Muscle layer of duodenum (tissue), 2 donors: ENCODE data around the gene AGAP3.

Source experiments
- H3K27ac ChIP-seq: one replicate; pipeline ENCODE4 v1.7.0; 2013; ENCODE audit warnings: mild to moderate bottlenecking, low read length
- H3K27me3 ChIP-seq: one replicate; pipeline ENCODE4 v1.7.0; 2013; ENCODE audit warnings: low read depth, mild to moderate bottlenecking, control low read depth, low read length
- H3K36me3 ChIP-seq, 2 donors: one replicate each; pipeline ENCODE4 v1.7.0; 2013; ENCODE audit warnings: low read length in 2 of 2, control low read depth in 1 of 2, mild to moderate bottlenecking in 1 of 2; ENCODE audit not compliant: insufficient read depth in 2 of 2, control insufficient read depth in 1 of 2
- H3K4me1 ChIP-seq, 2 donors: one replicate each; pipeline ENCODE4 v1.7.0; 2013; ENCODE audit warnings: low read length in 2 of 2, mild to moderate bottlenecking in 2 of 2, control low read depth in 1 of 2, moderate library complexity in 1 of 2; ENCODE audit not compliant: insufficient read depth in 2 of 2, control insufficient read depth in 1 of 2
- H3K4me3 ChIP-seq, 2 donors: one replicate each; pipeline ENCODE4 v1.7.0; 2013; ENCODE audit warnings: low read length in 2 of 2, low read depth in 1 of 2, mild to moderate bottlenecking in 1 of 2
- H3K9me3 ChIP-seq, 2 donors: one replicate each; pipeline ENCODE4 v1.7.0; 2013; ENCODE audit warnings: low read length in 2 of 2, control low read depth in 1 of 2, mild to moderate bottlenecking in 1 of 2; ENCODE audit not compliant: control insufficient read depth in 1 of 2
- donor health status: healthy.

Gene AGAP3

DNA sequence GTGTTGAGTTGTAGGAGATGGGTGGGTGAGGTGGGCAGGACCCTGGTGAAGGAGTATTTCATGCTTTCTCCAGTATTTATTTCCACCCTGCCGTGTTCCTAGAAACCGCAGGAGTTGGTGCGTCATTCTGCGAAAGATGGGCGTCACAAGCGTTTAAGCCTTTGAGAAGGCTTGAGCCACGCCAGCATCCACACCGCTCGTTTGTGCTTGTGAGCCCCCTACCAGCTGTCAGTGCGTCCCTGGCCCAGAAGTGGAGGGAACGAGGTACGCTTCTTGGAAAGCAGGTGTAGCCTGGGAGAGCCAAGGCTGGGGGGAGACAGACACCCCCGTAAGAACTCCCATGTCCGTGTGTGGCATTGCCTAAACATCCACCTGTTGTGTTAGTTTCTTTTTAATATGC lies 5.7 kb downstream of the AGAP3 start:
- no peaks in the 10 kb centered on the region for H3K27me3 ChIP-seq
- H3K9me3 ChIP-seq: no peaks in the 10 kb centered on the region
- H3K27ac ChIP-seq: no peak overlapping the region
- no peak overlapping the region for H3K4me3 ChIP-seq
- peaks cover 0 to 7% of the 10 kb centered on the region in 2 donors for H3K36me3 ChIP-seq
- peaks cover 18 to 42% of the 10 kb centered on the region in 2 donors for H3K4me1 ChIP-seq

- H3K4me1 ChIP-seq: peaks cover 7 to 31% of the 10 kb centered on the region in 2 donors
- H3K27ac ChIP-seq: no peak overlapping the region
- peaks cover 0 to 7% of the 10 kb centered on the region in 2 donors for H3K36me3 ChIP-seq
- no peak overlapping the region for H3K4me3 ChIP-seq
- no peaks in the 10 kb centered on the region for H3K9me3 ChIP-seq
- no peaks in the 10 kb centered on the region for H3K27me3 ChIP-seq
These were observed 7.5 kb downstream of the AGAP3 start for GRCh38 chr7:151093748-151094147.

GRCh38 chr7:151094675-151095074 lies 8.4 kb downstream of the AGAP3 start:
- no peaks in the 10 kb centered on the region for H3K9me3 ChIP-seq
- H3K27me3 ChIP-seq: no peaks in the 10 kb centered on the region
- H3K4me1 ChIP-seq: peaks cover 4 to 29% of the 10 kb centered on the region in 2 donors
- no peak overlapping the region for H3K27ac ChIP-seq
- peaks cover 0 to 7% of the 10 kb centered on the region in 2 donors for H3K36me3 ChIP-seq
- no peak overlapping the region for H3K4me3 ChIP-seq

DNA sequence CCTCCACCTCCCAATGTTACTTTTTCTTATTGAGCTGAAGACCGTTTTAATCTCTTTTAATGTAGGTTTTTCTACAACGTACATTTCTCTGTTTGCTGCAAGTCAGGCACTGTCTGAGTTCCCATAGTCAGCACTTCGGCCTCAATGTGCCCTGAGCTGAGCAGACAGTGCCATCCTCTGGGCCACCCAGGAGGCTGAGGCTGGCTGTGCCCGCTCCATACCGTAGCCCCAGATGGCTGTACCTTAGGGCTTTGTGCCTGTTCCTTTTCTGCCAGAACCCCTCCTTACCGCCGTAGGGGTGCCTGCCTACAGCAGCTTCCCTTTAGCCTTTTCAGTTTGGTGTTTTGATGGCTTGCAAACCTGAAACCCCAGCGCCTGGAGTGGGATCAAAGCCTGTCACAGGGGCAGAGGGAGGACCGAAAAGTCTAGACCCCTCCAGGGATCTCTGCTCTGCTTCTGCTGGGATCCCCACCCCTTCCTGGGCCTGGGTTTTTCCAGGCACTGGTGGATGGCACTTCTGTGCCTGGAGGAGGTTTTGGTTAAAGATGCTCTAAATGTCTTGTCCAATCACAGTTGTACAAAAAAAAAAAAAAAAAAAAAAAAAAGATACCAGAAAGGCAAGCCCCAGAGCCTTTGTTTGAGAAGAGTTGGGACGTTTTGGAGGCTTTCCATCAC lies 9.0 kb downstream of the AGAP3 start:
- no peak overlapping the region for H3K27ac ChIP-seq
- H3K27me3 ChIP-seq: no peaks in the 10 kb centered on the region
- H3K36me3 ChIP-seq: peaks cover 0 to 7% of the 10 kb centered on the region in 2 donors
- H3K4me3 ChIP-seq: no peak overlapping the region
- no peaks in the 10 kb centered on the region for H3K9me3 ChIP-seq
- peaks cover 0 to 29% of the 10 kb centered on the region in 2 donors for H3K4me1 ChIP-seq

DNA sequence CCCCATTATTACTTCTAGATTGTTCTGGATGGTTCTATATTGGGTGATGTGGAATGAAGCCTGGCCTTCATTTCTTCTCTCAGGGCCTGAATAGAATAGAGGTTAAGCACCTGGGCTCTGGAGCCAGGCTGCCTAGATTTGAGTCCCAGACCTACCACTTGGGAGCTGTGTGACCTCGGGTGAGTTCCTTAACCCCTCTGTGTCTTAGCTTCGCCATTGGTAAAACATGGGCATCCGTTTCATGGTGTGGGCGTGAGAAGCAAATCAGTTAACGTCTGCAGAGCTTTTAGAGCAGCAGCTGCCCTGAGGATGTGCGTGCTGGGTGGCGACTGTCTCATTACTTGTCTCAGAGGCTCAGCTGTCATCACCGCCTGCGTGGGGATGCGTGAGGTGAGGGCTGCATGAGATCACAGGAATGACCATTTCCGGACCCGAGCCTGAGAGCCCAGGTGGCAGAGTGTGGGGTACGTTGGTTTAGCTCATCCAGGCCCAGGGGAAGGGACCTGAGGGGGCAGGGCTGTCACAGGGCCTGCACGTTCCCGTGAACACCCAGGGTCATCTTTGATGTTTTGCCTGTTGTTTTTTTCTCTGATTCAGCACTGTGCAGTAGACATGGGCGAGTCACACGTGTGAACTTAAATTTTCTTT lies 9.7 kb downstream of the AGAP3 start:
- Histone ChIP-seq H3K36me3 (peaks cover 0 to 7% of the 10 kb centered on the region in 2 donors), H3K27ac (no peak overlapping the region), H3K4me3 (no peak overlapping the region), H3K4me1 (peaks cover 0 to 27% of the 10 kb centered on the region in 2 donors), H3K9me3 (no peaks in the 10 kb centered on the region), H3K27me3 (no peaks in the 10 kb centered on the region)

DNA sequence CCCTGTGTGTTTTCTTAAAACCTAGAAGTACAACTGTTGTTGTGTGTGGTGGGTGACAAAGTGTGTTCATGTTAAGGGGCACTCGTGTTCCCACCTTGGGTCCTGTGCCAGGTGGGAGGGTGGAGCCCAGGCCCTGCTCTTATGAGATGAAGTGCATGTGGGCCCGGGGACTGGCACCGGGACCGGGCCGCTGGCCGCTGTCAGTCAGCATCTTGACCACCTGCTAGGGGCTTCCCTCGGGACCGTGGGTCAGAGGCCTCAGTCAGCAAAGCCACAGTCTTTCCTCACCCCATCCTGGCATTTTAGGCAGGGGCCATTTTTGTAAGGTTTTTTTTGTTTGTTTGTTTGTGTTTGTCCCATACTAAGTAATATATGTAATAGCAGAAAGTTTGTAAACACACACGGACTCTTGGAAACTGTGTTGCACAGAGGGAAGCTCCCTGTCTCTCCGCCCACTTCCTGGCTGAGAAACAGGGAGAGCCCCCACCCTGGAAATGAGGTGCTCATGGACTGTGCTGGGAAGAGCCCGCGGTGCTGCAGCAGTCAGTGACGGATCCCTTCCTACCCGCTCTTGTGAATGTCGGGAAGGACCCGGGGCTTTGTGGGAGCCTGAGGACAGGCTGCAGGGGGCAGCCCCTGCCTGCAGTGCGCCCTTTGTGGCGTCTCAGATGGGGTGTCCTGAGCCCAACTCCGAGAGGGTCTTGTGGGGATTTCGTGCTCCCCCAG lies 13.4 kb downstream of the AGAP3 start:
- peaks cover 0 to 28% of the 10 kb centered on the region in 2 donors for H3K4me1 ChIP-seq
- no peaks in the 10 kb centered on the region for H3K9me3 ChIP-seq
- H3K36me3 ChIP-seq: peaks cover 0 to 4% of the 10 kb centered on the region in 2 donors
- H3K27me3 ChIP-seq: no peaks in the 10 kb centered on the region
- H3K27ac ChIP-seq: no peak overlapping the region
- no peak overlapping the region for H3K4me3 ChIP-seq

DNA sequence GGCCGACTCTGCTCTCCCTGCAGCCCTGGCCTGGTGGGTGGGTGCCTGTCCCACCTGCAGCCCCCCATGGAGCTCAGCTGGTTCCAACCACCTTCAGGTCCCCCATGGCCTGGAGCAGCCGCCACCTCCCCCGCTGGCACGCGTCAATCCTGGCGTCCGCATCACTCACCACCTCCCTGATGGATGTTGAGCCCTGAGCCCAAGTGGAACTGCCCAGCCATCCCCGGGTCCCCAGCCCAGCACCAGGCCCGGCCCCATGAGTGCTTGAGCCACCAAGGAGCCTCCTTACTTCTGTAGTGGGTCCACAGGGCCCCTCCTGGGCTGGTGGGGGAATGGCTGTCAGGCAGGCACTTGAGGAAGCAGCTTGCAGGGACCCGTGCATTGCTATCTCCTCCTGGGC lies 14.6 kb downstream of the AGAP3 start:
- Histone ChIP-seq H3K4me1 (peaks cover 0 to 16% of the 10 kb centered on the region in 2 donors), H3K9me3 (no peaks in the 10 kb centered on the region)

DNA sequence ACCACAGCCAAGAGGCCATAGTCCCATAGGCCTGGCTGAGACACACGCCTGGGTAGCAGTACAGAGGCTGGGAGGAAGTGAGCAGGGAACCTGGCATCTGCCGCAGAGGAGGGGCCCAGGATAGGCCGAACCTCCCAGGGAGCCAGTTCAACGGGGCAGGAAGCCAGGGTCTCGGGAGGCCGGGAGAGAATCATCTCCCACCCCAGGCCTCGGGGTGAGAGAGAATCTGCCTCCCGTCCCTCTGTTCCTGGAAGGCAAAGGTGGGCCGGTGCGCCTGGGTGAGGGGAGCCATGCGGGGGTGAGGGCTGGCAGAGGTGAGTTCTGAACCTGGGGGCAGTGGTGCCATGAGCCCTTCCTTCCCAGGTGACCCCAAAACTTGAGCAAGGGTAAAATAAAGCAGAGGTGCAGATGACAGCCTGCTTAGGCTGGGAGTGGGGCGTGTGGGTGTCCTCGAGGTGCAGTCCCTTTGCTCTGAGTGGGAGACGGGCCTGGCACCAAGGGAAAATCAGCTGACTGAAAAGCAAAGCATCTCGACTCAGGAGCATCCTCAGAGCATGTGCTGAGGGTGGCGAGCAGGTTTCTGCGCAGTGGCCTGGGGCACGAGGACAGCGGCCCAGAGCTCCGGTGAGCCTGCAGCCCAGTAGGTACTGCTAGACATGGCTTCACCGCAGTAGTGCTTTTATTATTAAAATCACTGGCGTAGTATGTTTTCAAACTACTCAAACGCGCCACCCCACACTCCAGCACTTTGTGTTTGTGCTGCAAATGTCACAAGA lies 15.5 kb downstream of the AGAP3 start:
- Histone ChIP-seq H3K27me3 (no peaks in the 10 kb centered on the region), H3K27ac (no peak overlapping the region), H3K36me3 (peaks cover 0 to 4% of the 10 kb centered on the region in 2 donors), H3K9me3 (no peaks in the 10 kb centered on the region), H3K4me1 (peaks cover 0 to 16% of the 10 kb centered on the region in 2 donors), H3K4me3 (no peak overlapping the region)

More for the DNA sequence above, 14.6 kb downstream of the AGAP3 start:
- no peak overlapping the region for H3K4me3 ChIP-seq
- no peak overlapping the region for H3K27ac ChIP-seq
- peaks cover 0 to 4% of the 10 kb centered on the region in 2 donors for H3K36me3 ChIP-seq
- no peaks in the 10 kb centered on the region for H3K27me3 ChIP-seq

- peaks cover 0 to 4% of the 10 kb centered on the region in 2 donors for H3K36me3 ChIP-seq
- no peaks in the 10 kb centered on the region for H3K27me3 ChIP-seq
- no peaks in the 10 kb centered on the region for H3K9me3 ChIP-seq
- H3K4me1 ChIP-seq: peaks cover 0 to 16% of the 10 kb centered on the region in 2 donors
- H3K27ac ChIP-seq: no peak overlapping the region
- H3K4me3 ChIP-seq: no peak overlapping the region
These were observed 16.7 kb downstream of the AGAP3 start for GRCh38 chr7:151102991-151103390.

- H3K27me3 ChIP-seq: no peaks in the 10 kb centered on the region
- no peaks in the 10 kb centered on the region for H3K9me3 ChIP-seq
- peaks cover 0 to 4% of the 10 kb centered on the region in 2 donors for H3K36me3 ChIP-seq
- peaks cover 0 to 16% of the 10 kb centered on the region in 2 donors for H3K4me1 ChIP-seq
- no peak overlapping the region for H3K27ac ChIP-seq
- H3K4me3 ChIP-seq: no peak overlapping the region
These were observed 17.7 kb downstream of the AGAP3 start for GRCh38 chr7:151103973-151104372.
